Heart left ventricle (tissue), 13 donors: ENCODE measurements around the gene AP3B1.

ENCODE experiments used
- CTCF ChIP-seq, 12 donors: fragments of 200-600 bp; sonication (generic) in 4 of 12; IDR thresholded peaks; one replicate each; pipeline versions ENCODE4 v1.5.0 to v1.8.0; 2018 to 2022; ENCODE audit warnings: antibody characterized with exemption in 12 of 12, mild to moderate bottlenecking in 5 of 12
- POLR2A ChIP-seq, 2 donors: fragments of 450-650 bp; IDR thresholded peaks; one replicate each; pipeline ENCODE4 v1.6.1; 2017; ENCODE audit warnings: antibody characterized with exemption in 2 of 2, mild to moderate bottlenecking in 2 of 2, moderate library complexity in 2 of 2
- donor health status: ischemic (EF 13 %, LVEDD 7.1; RV severe dilation, severe dysfunction).
- donor health status: DM: no; HTN: yes; CAD: no.
- donor health status: DM: no; HTN: no; CAD: no.
- donor health status: ischemic (EF 25% LVEDD 6.9; RV normal size, moderate dysfunction).
- donor health status: ischemic (EF 25% LVEDD 5.7; RV mildly dilated, moderate dysfunction).
- donor health status: ischemic (EF 35%, LVEDD 5.7; RV mildly dilated, moderate dysfunction).
- donor health status: nonischemic (EF 11% LVEDD 7.7; RV severe dilation, severe dysfunction).
- donor health status: DM: yes; HTN: yes; CAD: no.
- donor health status: PGD.
- donor health status: ischemic (EF 29% LVEDD 5.4; RV normal size, mild dysfunction).
- donor health status: nonischemic (EF 23%, LVEDD 6.1; RV moderate dilation, normal function).

DNA sequence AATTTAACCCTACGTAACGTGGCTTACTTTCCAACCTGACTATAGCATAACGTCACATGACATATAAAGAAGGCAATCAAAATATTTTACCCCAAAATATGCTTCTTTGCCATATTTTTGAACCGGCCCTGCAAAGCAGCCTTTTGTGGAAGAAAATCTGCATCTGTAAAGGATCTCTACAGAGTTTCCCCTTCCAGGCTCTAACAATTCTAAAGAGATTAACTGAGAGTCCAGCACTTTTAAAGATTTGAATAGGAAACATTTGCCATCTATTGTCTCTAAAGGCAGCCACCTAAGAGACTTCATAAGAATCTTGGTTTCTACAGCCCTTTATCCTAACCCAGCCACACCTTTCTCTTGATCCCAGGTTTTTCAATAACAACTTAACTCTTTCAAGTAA is 22.7 kb downstream of the AP3B1 start:
- TF ChIP-seq CTCF (IDR thresholded peaks at IDR 0.05), result no peak
- TF ChIP-seq POLR2A (IDR thresholded peaks at IDR 0.05), result no peak
